ENCODE data around the gene ZNF93. TPM values are rescaled to one million over a fixed set of nuclear protein-coding genes. Genes with fewer than 3 reads are reported as not detected.
A peak's percentile ranks its signal among the peaks of the same experiment; 100 is the strongest.
"Not testable (repeated sequence)": the region's sequence is repeated elsewhere in the genome, so short reads cannot be mapped to it uniquely, and the experiment has no call there.

The ZNF93 gene
- total RNA-seq: 10 to 100 TPM in 1 of 4 donors, 1 to 10 TPM in 2, under 1 TPM in 1; 0.29 to 29.6 (median 8.6) TPM

- Histone ChIP-seq H3K4me3 (peak within 1 kb of the TSS; percentile 70 to 75), H3K4me1 (no peaks in the 10 kb centered on the region), H3K36me3 (no peaks in the 10 kb centered on the region), H3K27me3 (no peaks in the 10 kb centered on the region), H3K27ac (peak within 1 kb of the TSS; percentile 93 to 95), H3K9me3 (no peaks in the 10 kb centered on the region)
- peak; percentile 94 to 97 for DNase-seq
- intact Hi-C loops (cut with DNase I; ENCODE audit: low total_unique reads): no loop called here
- peak; percentile 69 to 90 for TF ChIP-seq POLR2A (IDR thresholded peaks at IDR 0.05)
- TF ChIP-seq, protein P1, sequence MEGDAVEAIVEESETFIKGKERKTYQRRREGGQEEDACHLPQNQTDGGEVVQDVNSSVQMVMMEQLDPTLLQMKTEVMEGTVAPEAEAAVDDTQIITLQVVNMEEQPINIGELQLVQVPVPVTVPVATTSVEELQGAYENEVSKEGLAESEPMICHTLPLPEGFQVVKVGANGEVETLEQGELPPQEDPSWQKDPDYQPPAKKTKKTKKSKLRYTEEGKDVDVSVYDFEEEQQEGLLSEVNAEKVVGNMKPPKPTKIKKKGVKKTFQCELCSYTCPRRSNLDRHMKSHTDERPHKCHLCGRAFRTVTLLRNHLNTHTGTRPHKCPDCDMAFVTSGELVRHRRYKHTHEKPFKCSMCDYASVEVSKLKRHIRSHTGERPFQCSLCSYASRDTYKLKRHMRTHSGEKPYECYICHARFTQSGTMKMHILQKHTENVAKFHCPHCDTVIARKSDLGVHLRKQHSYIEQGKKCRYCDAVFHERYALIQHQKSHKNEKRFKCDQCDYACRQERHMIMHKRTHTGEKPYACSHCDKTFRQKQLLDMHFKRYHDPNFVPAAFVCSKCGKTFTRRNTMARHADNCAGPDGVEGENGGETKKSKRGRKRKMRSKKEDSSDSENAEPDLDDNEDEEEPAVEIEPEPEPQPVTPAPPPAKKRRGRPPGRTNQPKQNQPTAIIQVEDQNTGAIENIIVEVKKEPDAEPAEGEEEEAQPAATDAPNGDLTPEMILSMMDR (IDR thresholded peaks at IDR 0.05): no peak
Observed at GRCh38 chr19:19900729-19901444, at the start of gene ZNF93. Gene ZNF93 (plus strand): TSS chr19:19900946. CDS start chr19:19901089, 143 bp downstream.

DNA sequence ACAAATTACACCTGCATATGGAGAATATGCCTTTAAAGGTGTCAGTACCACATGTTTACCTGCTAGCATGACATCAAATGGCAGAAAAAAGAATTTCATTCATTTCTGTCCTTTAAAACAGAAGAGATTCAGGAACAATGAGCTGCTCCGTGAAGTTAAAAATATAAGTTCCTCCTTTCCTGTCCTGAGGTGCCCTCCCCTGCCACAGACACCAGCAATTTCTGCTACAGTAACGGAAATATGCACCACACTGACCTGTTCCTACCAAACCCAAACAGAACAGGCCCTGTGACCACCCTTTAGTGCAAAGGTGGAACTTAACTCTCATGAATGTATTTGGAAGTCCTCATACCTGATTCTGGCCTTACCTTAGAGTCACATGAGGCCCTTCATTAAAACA lies 49.0 kb upstream of the ZNF93 start:
- H3K9me3 ChIP-seq; H3K36me3 ChIP-seq; H3K4me1 ChIP-seq; H3K4me3 ChIP-seq; H3K27me3 ChIP-seq; H3K27ac ChIP-seq; DNase-seq; intact Hi-C loops (cut with DNase I; ENCODE audit: low total_unique reads): not testable (repeated sequence)

DNA sequence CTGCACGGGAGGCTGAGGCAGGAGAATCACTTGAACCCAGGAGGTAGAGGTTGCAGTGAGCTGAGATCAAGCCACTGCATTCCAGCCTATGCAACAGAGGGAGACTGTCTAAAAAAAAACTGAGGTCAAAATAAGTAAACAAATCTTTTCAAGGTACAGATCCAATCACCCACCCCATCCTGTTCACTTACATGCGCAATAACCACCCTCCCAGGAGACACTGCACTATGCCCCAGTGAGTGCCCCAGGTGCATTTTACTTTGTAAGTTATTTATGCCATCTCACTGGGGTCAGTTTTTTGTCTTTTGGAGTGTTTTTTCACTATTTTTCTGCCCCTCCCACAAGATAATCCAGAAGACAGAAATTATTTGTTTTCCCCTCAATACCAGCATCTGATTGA lies 42.0 kb upstream of the ZNF93 start:
- intact Hi-C loops (cut with DNase I; ENCODE audit: low total_unique reads): no loop called here
- no peak overlapping the region for H3K4me3 ChIP-seq
- H3K36me3 ChIP-seq: no peaks in the 10 kb centered on the region
- no peak for TF ChIP-seq POLR2A (IDR thresholded peaks at IDR 0.05)
- TF ChIP-seq, protein P1 (IDR thresholded peaks at IDR 0.05): no peak
- H3K9me3 ChIP-seq: no peaks in the 10 kb centered on the region
- H3K27me3 ChIP-seq: no peaks in the 10 kb centered on the region
- no peak overlapping the region for H3K27ac ChIP-seq
- H3K4me1 ChIP-seq: no peaks in the 10 kb centered on the region
- DNase-seq: no peak

GRCh38 chr19:19860756-19861390 lies 39.9 kb upstream of the ZNF93 start:
- TF ChIP-seq, protein P1 (IDR thresholded peaks at IDR 0.05): no peak
- TF ChIP-seq POLR2A (IDR thresholded peaks at IDR 0.05): no peak
- DNase-seq: no peak
- H3K9me3 ChIP-seq: no peaks in the 10 kb centered on the region
- H3K4me1 ChIP-seq: no peaks in the 10 kb centered on the region
- no peaks in the 10 kb centered on the region for H3K36me3 ChIP-seq
- intact Hi-C loops (cut with DNase I; ENCODE audit: low total_unique reads): no loop called here
- no peak overlapping the region for H3K4me3 ChIP-seq
- H3K27ac ChIP-seq: no peak overlapping the region
- H3K27me3 ChIP-seq: no peaks in the 10 kb centered on the region

DNA sequence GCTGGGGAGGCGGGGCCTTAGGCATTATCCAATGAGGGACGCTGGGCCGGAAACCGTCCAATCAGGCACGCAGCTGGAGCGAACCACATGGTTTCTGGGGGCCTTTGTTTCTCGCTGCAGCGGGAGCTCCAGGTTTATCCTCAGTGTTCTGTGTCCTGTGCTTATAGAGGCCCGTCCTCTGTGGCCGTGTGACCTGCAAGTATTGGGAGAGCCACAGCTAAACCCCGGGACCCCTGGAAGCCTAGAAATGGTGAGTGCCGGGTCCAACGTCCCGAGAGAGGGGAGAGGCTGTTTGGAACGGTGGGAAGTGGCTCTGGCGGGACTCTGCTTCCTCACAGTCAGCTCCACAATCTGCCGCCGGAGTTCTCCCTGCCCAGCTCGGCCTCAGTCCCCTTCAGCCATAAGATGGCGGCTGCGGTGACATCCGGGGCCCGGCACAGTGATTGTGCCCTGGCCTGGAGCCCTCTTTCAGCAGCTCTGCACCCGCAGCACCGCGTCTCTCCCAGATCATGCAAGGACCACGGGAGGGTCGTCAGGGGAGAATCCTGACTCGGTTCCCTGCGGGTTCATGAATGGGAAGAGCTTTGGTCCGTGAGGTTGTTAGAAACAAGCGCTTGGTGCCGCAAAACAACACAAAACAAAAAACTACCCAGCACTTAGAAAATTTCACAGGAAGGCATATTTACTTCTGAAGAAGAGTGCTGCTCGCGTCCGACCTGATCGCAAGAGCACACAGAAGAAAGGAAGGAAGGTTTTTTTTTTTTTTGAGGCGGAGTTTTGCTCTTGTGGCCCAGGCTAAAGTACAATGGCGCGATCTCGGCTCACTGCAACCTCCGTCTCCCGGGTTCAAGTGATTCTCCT lies 34.8 kb upstream of the ZNF93 start, which contains the start of gene ZNF253:
Gene ZNF253, plus strand, starts transcription at position 133 of the 861 bp plus-strand sequence. Its CDS starts 115 bp downstream, at position 248.
- Histone ChIP-seq H3K27me3 (no peaks in the 10 kb centered on the region), H3K27ac (peak within 1 kb of the TSS; percentile 90 to 96), H3K36me3 (no peaks in the 10 kb centered on the region), H3K4me3 (peak within 1 kb of the TSS; percentile 56 to 82), H3K4me1 (no peaks in the 10 kb centered on the region), H3K9me3 (no peaks in the 10 kb centered on the region)
- intact Hi-C loops (cut with DNase I; ENCODE audit: low total_unique reads): no loop called here
- TF ChIP-seq, protein P1 (IDR thresholded peaks at IDR 0.05): peak in 1 of 4 experiments; percentile 6
- TF ChIP-seq POLR2A (IDR thresholded peaks at IDR 0.05): peak; percentile 79 to 86
- peak; percentile 96 for DNase-seq

Measured in uterus (tissue), 4 donors.